M059J (cell line): Measurements from ENCODE around the gene PHF13. TPM values are rescaled to one million over a fixed set of nuclear protein-coding genes. Genes with fewer than 3 reads are reported as not detected.

ENCODE experiments used
- DNase-seq: peaks from one replicate; pipeline ENCODE4 v3.0.0-alpha.2; 2012; ENCODE audit warnings: low read depth
- total RNA-seq: library from RNA; depleted of rRNA; stranded (reverse); fragments of >200 nt; shearing (Covaris generic); gene quantifications from 2 replicates; pipeline ENCODE4 v1.2.3, GENCODE V29; 2014

The PHF13 gene
- total RNA-seq, 1 experiment from 2014 or later, result 22.3 TPM

- peak; percentile 62 for DNase-seq
Measured at GRCh38 chr1:6601923-6602668, 11.4 kb upstream of the PHF13 start.

GRCh38 chr1:6602669-6603237, 10.8 kb upstream of the PHF13 start, which contains the start of gene KLHL21:
Gene KLHL21, minus strand, starts transcription at chr1:6602869. Its CDS starts 52 bp downstream, at chr1:6602817.
- peak; percentile 87 for DNase-seq

GRCh38 chr1:6603238-6603914, 10.2 kb upstream of the PHF13 start:
- peak; percentile 77 for DNase-seq

- DNase-seq, result peak; percentile 42
Measured at GRCh38 chr1:6603915-6604558, 9.5 kb upstream of the PHF13 start.

GRCh38 chr1:6612641-6613360, 730 bp upstream of the PHF13 start:
- peak; percentile 60 for DNase-seq

- peak; percentile 40 for DNase-seq
Measured at GRCh38 chr1:6614019-6614928, 743 bp downstream of the PHF13 start.

GRCh38 chr1:6614929-6615785, 1.6 kb downstream of the PHF13 start:
- no peak for DNase-seq

GRCh38 chr1:6619045-6619444, 5.5 kb downstream of the PHF13 start:
- DNase-seq, result no peak

GRCh38 chr1:6621429-6622391, 8.2 kb downstream of the PHF13 start:
- DNase-seq, result no peak

- DNase-seq, result no peak
Measured at GRCh38 chr1:6622396-6623152, 9.0 kb downstream of the PHF13 start.

GRCh38 chr1:6623269-6623965, 9.9 kb downstream of the PHF13 start:
- no peak for DNase-seq

GRCh38 chr1:6624710-6625583, 11.4 kb downstream of the PHF13 start, which contains the start of gene THAP3:
Gene THAP3, plus strand, starts transcription at chr1:6624868. Its CDS starts 351 bp downstream, at chr1:6625219.
- DNase-seq, result peak; percentile 96

GRCh38 chr1:6625584-6626149, 12.1 kb downstream of the PHF13 start:
- DNase-seq, result peak; percentile 19

GRCh38 chr1:6627031-6627430, 13.5 kb downstream of the PHF13 start:
- DNase-seq, result no peak

GRCh38 chr1:6627841-6628545, 14.5 kb downstream of the PHF13 start:
- no peak for DNase-seq
